Effector memory CD4-positive, alpha-beta T cell (primary cell): Measurements from ENCODE around the gene LRRC28.
"Not testable (repeated sequence)": the region's sequence is repeated elsewhere in the genome, so short reads cannot be mapped to it uniquely, and the experiment has no call there.

Source experiments
- DNase-seq, 3 donors: peaks; one replicate each; pipeline ENCODE4 v3.0.0-alpha.2; 2020
- H3K27ac ChIP-seq: 2 replicates; pipeline ENCODE4 v1.7.0; 2013; ENCODE audit warnings: mild to moderate bottlenecking, low read length, moderate library complexity; ENCODE audit not compliant: insufficient read depth, poor library complexity, severe bottlenecking
- H3K27me3 ChIP-seq: replicated peaks from 2 replicates; pipeline ENCODE4 v1.7.0; 2013; ENCODE audit warnings: mild to moderate bottlenecking, low read length; ENCODE audit not compliant: insufficient read depth, control insufficient read depth, poor library complexity, severe bottlenecking
- H3K36me3 ChIP-seq: 2 replicates; pipeline ENCODE4 v1.7.0; 2013; ENCODE audit warnings: mild to moderate bottlenecking, low read length, moderate library complexity; ENCODE audit not compliant: control insufficient read depth, insufficient read depth
- H3K4me1 ChIP-seq: 2 replicates; pipeline ENCODE4 v1.7.0; 2013; ENCODE audit warnings: low read length, mild to moderate bottlenecking; ENCODE audit not compliant: control insufficient read depth, insufficient read depth, poor library complexity, severe bottlenecking
- H3K4me3 ChIP-seq: 2 replicates; pipeline ENCODE4 v1.7.0; 2013; ENCODE audit warnings: low read length, low read depth, mild to moderate bottlenecking; ENCODE audit not compliant: insufficient read depth, poor library complexity, severe bottlenecking
- H3K9me3 ChIP-seq: 2 replicates; pipeline ENCODE4 v1.7.0; 2013; ENCODE audit warnings: mild to moderate bottlenecking, low read length, moderate library complexity; ENCODE audit not compliant: control insufficient read depth

The LRRC28 gene

GRCh38 chr15:99399618-99400017, 148.3 kb downstream of the LRRC28 start:
- Histone ChIP-seq H3K36me3 (no peaks in the 10 kb centered on the region), H3K4me1 (no peaks in the 10 kb centered on the region), H3K4me3 (no peak overlapping the region), H3K27ac (no peak overlapping the region), H3K9me3 (no peaks in the 10 kb centered on the region), H3K27me3 (no peaks in the 10 kb centered on the region)
- no peak for DNase-seq

DNA sequence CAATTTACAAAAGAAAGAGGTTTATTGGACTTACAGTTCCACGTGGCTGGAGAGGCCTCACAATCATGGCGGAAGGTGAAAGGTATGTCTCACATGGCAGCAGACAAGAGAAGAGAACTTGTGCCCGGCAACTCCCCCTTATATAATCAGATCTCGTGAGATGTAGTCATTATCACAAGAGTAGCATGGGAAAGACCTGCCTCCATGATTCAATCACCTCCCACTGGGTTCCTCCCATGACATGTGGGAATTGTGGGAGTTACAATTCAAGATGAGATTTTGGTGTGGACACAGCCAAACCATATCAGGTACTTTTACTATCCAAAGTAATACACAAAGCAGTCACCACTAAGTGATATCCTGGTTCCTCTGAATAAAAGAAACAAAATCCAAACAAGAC, 149.9 kb downstream of the LRRC28 start:
- H3K27ac ChIP-seq, DNase-seq, H3K27me3 ChIP-seq, H3K9me3 ChIP-seq, H3K36me3 ChIP-seq, H3K4me3 ChIP-seq, H3K4me1 ChIP-seq: not testable (repeated sequence)

- Histone ChIP-seq H3K27me3 (no peaks in the 10 kb centered on the region), H3K27ac (no peak overlapping the region), H3K4me1 (no peaks in the 10 kb centered on the region), H3K9me3 (no peaks in the 10 kb centered on the region), H3K4me3 (no peak overlapping the region), H3K36me3 (no peaks in the 10 kb centered on the region)
- DNase-seq, result no peak
These were observed 150.9 kb downstream of the LRRC28 start for GRCh38 chr15:99402014-99402729.

GRCh38 chr15:99403597-99403996, 152.3 kb downstream of the LRRC28 start:
- DNase-seq, result no peak
- no peak overlapping the region for H3K27ac ChIP-seq
- no peak overlapping the region for H3K4me3 ChIP-seq
- no peaks in the 10 kb centered on the region for H3K27me3 ChIP-seq
- H3K4me1 ChIP-seq, result no peaks in the 10 kb centered on the region
- no peaks in the 10 kb centered on the region for H3K9me3 ChIP-seq
- no peaks in the 10 kb centered on the region for H3K36me3 ChIP-seq

DNA sequence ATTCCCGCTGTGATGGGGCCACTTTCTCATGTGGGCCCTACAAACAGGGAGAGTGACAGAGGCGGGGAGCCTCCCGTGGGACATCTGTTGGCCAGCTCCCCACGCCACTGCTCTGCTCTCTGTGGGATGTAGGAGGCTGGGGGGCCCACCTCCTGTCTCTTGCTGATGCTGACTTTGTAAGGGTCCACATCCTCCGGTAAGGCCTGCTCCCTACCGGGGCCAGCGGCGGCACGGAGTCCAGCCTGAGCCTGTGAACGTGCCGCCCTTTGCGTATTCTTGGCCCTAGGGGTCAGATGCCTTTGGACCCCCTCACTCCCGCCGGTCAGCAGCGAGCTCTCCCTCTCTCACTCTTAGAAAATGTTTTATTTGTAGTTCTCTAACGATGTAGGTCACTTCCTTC, 153.2 kb downstream of the LRRC28 start:
- Histone ChIP-seq H3K27me3 (no peaks in the 10 kb centered on the region), H3K36me3 (no peaks in the 10 kb centered on the region), H3K27ac (no peak overlapping the region), H3K4me1 (peaks cover 3% of the 10 kb centered on the region), H3K9me3 (no peaks in the 10 kb centered on the region), H3K4me3 (no peak overlapping the region)
- no peak for DNase-seq

GRCh38 chr15:99406120-99406519, 154.8 kb downstream of the LRRC28 start:
- no peak overlapping the region for H3K4me3 ChIP-seq
- DNase-seq, result no peak
- no peaks in the 10 kb centered on the region for H3K9me3 ChIP-seq
- no peaks in the 10 kb centered on the region for H3K27me3 ChIP-seq
- peaks cover 3% of the 10 kb centered on the region for H3K4me1 ChIP-seq
- H3K36me3 ChIP-seq, result no peaks in the 10 kb centered on the region
- no peak overlapping the region for H3K27ac ChIP-seq

GRCh38 chr15:99406716-99407487, 155.6 kb downstream of the LRRC28 start:
- no peak for DNase-seq
- Histone ChIP-seq H3K4me3 (no peak overlapping the region), H3K4me1 (peaks cover 3% of the 10 kb centered on the region), H3K9me3 (no peaks in the 10 kb centered on the region), H3K36me3 (no peaks in the 10 kb centered on the region), H3K27ac (no peak overlapping the region), H3K27me3 (no peaks in the 10 kb centered on the region)

- H3K9me3 ChIP-seq, result no peaks in the 10 kb centered on the region
- H3K4me3 ChIP-seq, result no peak overlapping the region
- H3K4me1 ChIP-seq, result peaks cover 3% of the 10 kb centered on the region
- no peak overlapping the region for H3K27ac ChIP-seq
- H3K36me3 ChIP-seq, result no peaks in the 10 kb centered on the region
- H3K27me3 ChIP-seq, result no peaks in the 10 kb centered on the region
- DNase-seq, result no peak
These were observed 156.4 kb downstream of the LRRC28 start for GRCh38 chr15:99407716-99408115.

DNA sequence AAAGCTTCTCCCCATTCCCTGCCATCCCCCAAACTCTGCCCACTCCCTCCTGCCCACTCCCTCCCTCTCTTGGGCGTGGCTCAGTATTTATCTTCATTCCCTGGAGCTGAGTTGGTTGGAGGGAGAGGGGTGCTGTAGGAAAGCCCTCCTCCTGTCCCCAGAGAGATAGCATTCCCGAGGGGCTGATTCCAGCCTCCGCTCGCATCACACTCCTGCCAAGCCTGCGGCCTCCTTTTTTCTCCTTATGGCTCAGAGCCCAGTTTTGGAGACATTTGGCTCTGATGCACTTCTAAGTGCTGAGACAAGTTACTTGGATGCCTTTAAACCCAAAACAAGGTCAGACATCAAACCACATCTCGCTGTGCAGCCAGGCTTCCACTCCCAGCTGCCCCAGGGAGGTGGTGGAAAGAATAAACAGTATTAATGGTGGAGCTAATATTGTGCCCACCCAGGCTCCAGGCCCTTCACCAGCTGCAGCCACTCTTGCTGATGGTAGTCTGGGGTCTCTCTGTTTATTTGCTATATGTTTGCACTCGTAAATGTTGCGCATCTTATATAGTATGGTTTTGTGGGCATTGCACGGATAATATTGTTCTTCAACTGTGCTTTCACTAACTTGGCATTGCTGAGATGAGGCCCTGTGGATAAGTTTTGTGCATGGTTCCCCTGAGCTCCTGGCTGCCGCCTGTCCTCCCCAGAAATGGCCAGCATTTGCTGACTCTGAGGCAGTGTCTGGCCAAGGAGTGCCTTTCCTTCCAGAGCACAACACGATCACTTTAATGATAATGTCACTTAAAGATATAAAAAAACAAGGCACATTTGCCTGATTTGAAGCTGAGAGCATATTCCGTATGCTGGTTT, 157.2 kb downstream of the LRRC28 start:
- Histone ChIP-seq H3K4me1 (peaks cover 3% of the 10 kb centered on the region), H3K27ac (no peak overlapping the region), H3K27me3 (no peaks in the 10 kb centered on the region), H3K4me3 (no peak overlapping the region), H3K36me3 (no peaks in the 10 kb centered on the region), H3K9me3 (no peaks in the 10 kb centered on the region)
- no peak for DNase-seq

GRCh38 chr15:99409097-99409473, 157.8 kb downstream of the LRRC28 start:
- H3K27ac ChIP-seq, result no peak overlapping the region
- H3K4me3 ChIP-seq, result no peak overlapping the region
- no peaks in the 10 kb centered on the region for H3K9me3 ChIP-seq
- no peaks in the 10 kb centered on the region for H3K27me3 ChIP-seq
- DNase-seq, result no peak
- H3K4me1 ChIP-seq, result peaks cover 3% of the 10 kb centered on the region
- H3K36me3 ChIP-seq, result no peaks in the 10 kb centered on the region
